ENCODE data around the gene EIF4G1. TPM values are rescaled to one million over a fixed set of nuclear protein-coding genes. Genes with fewer than 3 reads are reported as not detected.

The EIF4G1 gene
- total RNA-seq, 1 experiment from 2014 or later: 522 TPM

GRCh38 chr3:184352149-184352785, 37.9 kb downstream of the EIF4G1 start:
- no peaks in the 10 kb centered on the region for H3K9me3 Mint-ChIP-seq (ENCODE audit: unreplicated experiment)
- no peaks in the 10 kb centered on the region for H3K27me3 Mint-ChIP-seq (ENCODE audit: insufficient read depth, unreplicated experiment)
- no peak for DNase-seq (ENCODE audit: unreplicated experiment)
- CTCF ChIA-PET: interaction anchor here (0.7 to 2.7 kb wide), 5 partner anchors 10 to 198 kb away, joined by 3 to 15 read pairs (median 4); partner anchors contain the start of genes CLCN2 and POLR2H
- H3K36me3 Mint-ChIP-seq (ENCODE audit: insufficient read depth, unreplicated experiment): peaks cover 15% of the 10 kb centered on the region
- POLR2A ChIA-PET: no interaction called here
- H3K4me3 Mint-ChIP-seq (ENCODE audit: unreplicated experiment): no peak overlapping the region
- BruUV-seq (replicated peaks): no TSS peak
- intact Hi-C loops (cut with micrococcal nuclease): no loop called here
- H3K4me1 Mint-ChIP-seq (ENCODE audit: insufficient read depth, unreplicated experiment): no peaks in the 10 kb centered on the region
- H3K27ac Mint-ChIP-seq (ENCODE audit: low read depth, unreplicated experiment): no peak overlapping the region
- TF ChIP-seq CTCF (IDR thresholded peaks at IDR 0.05; ENCODE audit: unreplicated experiment): no peak

GRCh38 chr3:184352897-184353545, 38.6 kb downstream of the EIF4G1 start:
- no peak for DNase-seq (ENCODE audit: unreplicated experiment)
- Mint-ChIP-seq H3K4me1 (ENCODE audit: insufficient read depth, unreplicated experiment) (no peaks in the 10 kb centered on the region), H3K9me3 (ENCODE audit: unreplicated experiment) (no peaks in the 10 kb centered on the region), H3K4me3 (ENCODE audit: unreplicated experiment) (no peak overlapping the region), H3K36me3 (ENCODE audit: insufficient read depth, unreplicated experiment) (peaks cover 15% of the 10 kb centered on the region), H3K27me3 (ENCODE audit: insufficient read depth, unreplicated experiment) (no peaks in the 10 kb centered on the region), H3K27ac (ENCODE audit: low read depth, unreplicated experiment) (no peak overlapping the region)
- BruUV-seq (replicated peaks): no TSS peak
- intact Hi-C loops (cut with micrococcal nuclease): no loop called here
- no peak for TF ChIP-seq CTCF (IDR thresholded peaks at IDR 0.05; ENCODE audit: unreplicated experiment)
- CTCF ChIA-PET: interaction anchor here (0.7 to 2.7 kb wide), 17 partner anchors 7 to 448 kb away, joined by 3 to 15 read pairs (median 4); partner anchors contain the start of genes CLCN2, FAM131A and POLR2H
- POLR2A ChIA-PET: no interaction called here

GRCh38 chr3:184353546-184353941, 39.1 kb downstream of the EIF4G1 start:
- no TSS peak for BruUV-seq (replicated peaks)
- CTCF ChIA-PET: interaction anchor here (0.7 to 2.7 kb wide), 19 partner anchors 8 to 447 kb away, joined by 3 to 15 read pairs (median 4); partner anchors contain the start of genes CLCN2, FAM131A and POLR2H
- Mint-ChIP-seq H3K27ac (ENCODE audit: low read depth, unreplicated experiment) (no peak overlapping the region), H3K36me3 (ENCODE audit: insufficient read depth, unreplicated experiment) (peaks cover 15% of the 10 kb centered on the region), H3K4me1 (ENCODE audit: insufficient read depth, unreplicated experiment) (no peaks in the 10 kb centered on the region), H3K27me3 (ENCODE audit: insufficient read depth, unreplicated experiment) (no peaks in the 10 kb centered on the region), H3K4me3 (ENCODE audit: unreplicated experiment) (no peak overlapping the region), H3K9me3 (ENCODE audit: unreplicated experiment) (no peaks in the 10 kb centered on the region)
- TF ChIP-seq CTCF (IDR thresholded peaks at IDR 0.05; ENCODE audit: unreplicated experiment): no peak
- intact Hi-C loops (cut with micrococcal nuclease): no loop called here
- no peak for DNase-seq (ENCODE audit: unreplicated experiment)
- POLR2A ChIA-PET: no interaction called here

GRCh38 chr3:184354121-184354728, 39.8 kb downstream of the EIF4G1 start:
- Mint-ChIP-seq H3K4me3 (ENCODE audit: unreplicated experiment) (no peak overlapping the region), H3K36me3 (ENCODE audit: insufficient read depth, unreplicated experiment) (peaks cover 15% of the 10 kb centered on the region), H3K27ac (ENCODE audit: low read depth, unreplicated experiment) (no peak overlapping the region), H3K4me1 (ENCODE audit: insufficient read depth, unreplicated experiment) (peaks cover under 1% of the 10 kb centered on the region), H3K27me3 (ENCODE audit: insufficient read depth, unreplicated experiment) (no peaks in the 10 kb centered on the region), H3K9me3 (ENCODE audit: unreplicated experiment) (no peaks in the 10 kb centered on the region)
- CTCF ChIA-PET: interaction anchor here (0.6 to 2.7 kb wide), 20 partner anchors 9 to 1308 kb away, joined by 3 to 15 read pairs (median 4); partner anchors contain the start of gene FAM131A
- TF ChIP-seq CTCF (IDR thresholded peaks at IDR 0.05; ENCODE audit: unreplicated experiment): peak; percentile 59
- intact Hi-C loops (cut with micrococcal nuclease): no loop called here
- POLR2A ChIA-PET: no interaction called here
- BruUV-seq (replicated peaks): no TSS peak
- DNase-seq (ENCODE audit: unreplicated experiment): peak; percentile 45

All from MCF 10A (cell line).